B cell (primary cell): ENCODE results near the gene ASCC2. TPM values are rescaled to one million over a fixed set of nuclear protein-coding genes. Genes with fewer than 3 reads are reported as not detected.

ENCODE experiments used
- ATAC-seq: fragments of 200-7000 bp; cut with Tn5 transposase; one replicate; pipeline ENCODE4 v1.10.0; 2021; ENCODE audit warnings: low read depth, mild to moderate bottlenecking, moderate number of reproducible peaks, moderate library complexity
- CTCF ChIA-PET: fragments of 350-600 bp; sonication (Branson Sonifier 250); formaldehyde crosslinking; loops from one replicate; lab custom pipeline; 2021; ENCODE audit warnings: antibody characterized with exemption, inconsistent platforms; lab: Charles Lee
- POLR2A ChIA-PET: fragments of 350-600 bp; sonication (Branson Sonifier 250); formaldehyde crosslinking; loops from one replicate; lab custom pipeline; 2021; ENCODE audit warnings: antibody characterized with exemption; lab: Charles Lee
- DNase-seq: peaks from one replicate; pipeline ENCODE4 v3.0.0; 2013
- H2AFZ ChIP-seq: 2 replicates; pipeline ENCODE4 v1.6.1; 2012; ENCODE audit warnings: mild to moderate bottlenecking, low read depth, low read length; ENCODE audit not compliant: insufficient read depth, poor library complexity, severe bottlenecking
- H3K27ac ChIP-seq, 2 donors: 1 replicate in 1 of 2; 2 replicates in 1 of 2; pipeline ENCODE4 v1.5.1; 2012 to 2013; ENCODE audit warnings: low read length in 2 of 2, mild to moderate bottlenecking in 2 of 2, moderate library complexity in 1 of 2
- H3K27me3 ChIP-seq, 4 experiments: fragments of 200-600 bp in 1 of 4; sonication (generic) in 1 of 4; replicated peaks in 1 of 4; 1 replicate in 2 of 4; 2 replicates in 2 of 4; pipeline versions ENCODE4 v1.6.1 to v1.7.0; 2013 to 2016; ENCODE audit warnings: low read length in 3 of 4, mild to moderate bottlenecking in 2 of 4, mixed read lengths in 1 of 4, moderate library complexity in 1 of 4; ENCODE audit not compliant: insufficient read depth in 4 of 4, control insufficient read depth in 3 of 4; ENCODE audit errors: control extremely low read depth in 1 of 4
- H3K36me3 ChIP-seq, 2 experiments: replicated peaks in 1 of 2; 1 replicate in 1 of 2; 2 replicates in 1 of 2; pipeline versions ENCODE4 v1.6.1 to v1.7.1; 2013; ENCODE audit warnings: low read length in 1 of 2; ENCODE audit not compliant: insufficient read depth in 2 of 2, control insufficient read depth in 1 of 2; ENCODE audit errors: control extremely low read depth in 1 of 2, extremely low read depth in 1 of 2
- H3K4me1 ChIP-seq, 2 donors: fragments of 200-600 bp in 1 of 2; sonication (generic) in 1 of 2; 1 replicate in 1 of 2; 2 replicates in 1 of 2; pipeline versions ENCODE4 v1.5.1 to v1.6.1; 2013 to 2017; ENCODE audit warnings: low read length in 2 of 2; ENCODE audit not compliant: control insufficient read depth in 2 of 2, insufficient read depth in 2 of 2
- H3K4me2 ChIP-seq: replicated peaks from 2 replicates; pipeline ENCODE3; 2012; ENCODE audit warnings: mild to moderate bottlenecking, low read depth, low read length; ENCODE audit not compliant: poor library complexity, severe bottlenecking
- H3K4me3 ChIP-seq, 5 experiments: fragments of 200-600 bp in 1 of 5; sonication (generic) in 1 of 5; 1 replicate in 3 of 5; 2 replicates in 2 of 5; pipeline versions ENCODE4 v1.5.1 to v1.7.0; 2011 to 2016; ENCODE audit warnings: low read length in 4 of 5, mild to moderate bottlenecking in 4 of 5, low read depth in 2 of 5, control low read depth in 1 of 5, moderate library complexity in 1 of 5; ENCODE audit not compliant: insufficient read depth in 1 of 5; ENCODE audit errors: control extremely low read depth in 1 of 5, extremely low read depth in 1 of 5
- H3K79me2 ChIP-seq: fragments of 200-600 bp; sonication (generic); one replicate; pipeline ENCODE4 v1.6.0; 2016; ENCODE audit warnings: low read length; ENCODE audit not compliant: control insufficient read depth, insufficient read depth
- H3K9ac ChIP-seq: fragments of 200-600 bp; sonication (generic); 2 replicates; pipeline ENCODE4 v1.6.1; 2017; ENCODE audit warnings: mild to moderate bottlenecking, low read length, moderate library complexity
- H3K9me3 ChIP-seq, 3 donors: one replicate each; pipeline versions ENCODE4 v1.6.1 to v1.7.1; 2013; ENCODE audit warnings: low read length in 2 of 3; ENCODE audit not compliant: control insufficient read depth in 2 of 3, insufficient read depth in 1 of 3; ENCODE audit errors: control extremely low read depth in 1 of 3
- H4K20me1 ChIP-seq: 2 replicates; pipeline ENCODE4 v1.6.0; 2012; ENCODE audit warnings: mild to moderate bottlenecking, low read length; ENCODE audit not compliant: insufficient read depth, control insufficient read depth, poor library complexity, severe bottlenecking
- H3K27ac Mint-ChIP-seq: one replicate; pipeline ENCODE4 v1.8.0; 2021; ENCODE audit warnings: mixed read lengths
- H3K27me3 Mint-ChIP-seq: one replicate; pipeline ENCODE4 v1.8.0; 2021; ENCODE audit warnings: mixed read lengths
- H3K4me1 Mint-ChIP-seq: one replicate; pipeline ENCODE4 v1.8.0; 2021; ENCODE audit warnings: mixed read lengths
- H3K4me3 Mint-ChIP-seq: one replicate; pipeline ENCODE4 v1.8.0; 2021; ENCODE audit warnings: mixed read lengths
- H3K9me3 Mint-ChIP-seq: one replicate; pipeline ENCODE4 v1.8.0; 2022; ENCODE audit warnings: mixed read lengths; ENCODE audit not compliant: insufficient read depth
- EZH2 ChIP-seq: IDR thresholded peaks from 2 replicates; pipeline ENCODE4 v1.6.1; 2012; ENCODE audit warnings: borderline replicate concordance, low read depth, mild to moderate bottlenecking, moderate library complexity, low read length; ENCODE audit not compliant: insufficient read depth, poor library complexity, severe bottlenecking
- WGBS: methylation state at CpG from one replicate; pipeline ENCODE4 v1.1.5; 2013; ENCODE audit warnings: missing lambda C conversion rate; ENCODE audit not compliant: insufficient coverage; 5-methylcytosine and 5-hydroxymethylcytosine counted together
- intact Hi-C: fragments of 100-400 bp; cut with micrococcal nuclease; formaldehyde crosslinking; loops from one replicate; pipeline ENCODE4 v1.10.0; 2022
- polyA plus RNA-seq: library from polyadenylated mRNA; depleted of rRNA; stranded (reverse); fragments of >200 nt; gene quantifications from 2 replicates; pipeline ENCODE4 v1.2.3, GENCODE V29; 2012
- total RNA-seq, 2 donors: library from RNA; stranded (reverse); fragments of 120-200 nt in 1 of 2; gene quantifications; 1 replicate in 1 of 2; 2 replicates in 1 of 2; pipeline versions ENCODE4 v1.2.3 to v1.2.4, GENCODE V29; 2013 to 2022
- TF ChIP-seq, protein P1 (sequence below): fragments of 200-600 bp; IDR thresholded peaks from one replicate; pipeline ENCODE4 v1.8.0; 2022; ENCODE audit warnings: antibody characterized with exemption, mild to moderate bottlenecking

ASCC2 gene
- total and polyA plus RNA-seq, 2 donors (not counting 1 experiment from before 2014, with no cell fraction given): 81.1 to 84.0 TPM

GRCh38 chr22:29833392-29833965 lies 4.6 kb downstream of the ASCC2 start:
- Histone ChIP-seq H3K27ac (no peak overlapping the region), H2AFZ (no peak overlapping the region), H3K27me3 (no peaks in the 10 kb centered on the region), H4K20me1 (peaks cover 19% of the 10 kb centered on the region), H3K4me2 (no peak overlapping the region), H3K4me3 (no peak overlapping the region), H3K4me1 (peaks cover 15 to 19% of the 10 kb centered on the region in 2 donors), H3K36me3 (peaks cover 0 to 52% of the 10 kb centered on the region in 2 experiments), H3K9ac (no peak overlapping the region), H3K79me2 (peaks cover 58% of the 10 kb centered on the region), H3K9me3 (no peaks in the 10 kb centered on the region)
- Mint-ChIP-seq H3K9me3 (no peaks in the 10 kb centered on the region), H3K4me3 (no peak overlapping the region), H3K27ac (no peak overlapping the region), H3K27me3 (no peaks in the 10 kb centered on the region), H3K4me1 (peaks cover 30% of the 10 kb centered on the region)
- POLR2A ChIA-PET: interaction anchor here (0.6 kb wide), 1 partner anchor 48 kb away, joined by 6 read pairs; no protein-coding TSS in a partner anchor
- ATAC-seq (no peak), DNase-seq (no peak)
- TF ChIP-seq, protein P1, sequence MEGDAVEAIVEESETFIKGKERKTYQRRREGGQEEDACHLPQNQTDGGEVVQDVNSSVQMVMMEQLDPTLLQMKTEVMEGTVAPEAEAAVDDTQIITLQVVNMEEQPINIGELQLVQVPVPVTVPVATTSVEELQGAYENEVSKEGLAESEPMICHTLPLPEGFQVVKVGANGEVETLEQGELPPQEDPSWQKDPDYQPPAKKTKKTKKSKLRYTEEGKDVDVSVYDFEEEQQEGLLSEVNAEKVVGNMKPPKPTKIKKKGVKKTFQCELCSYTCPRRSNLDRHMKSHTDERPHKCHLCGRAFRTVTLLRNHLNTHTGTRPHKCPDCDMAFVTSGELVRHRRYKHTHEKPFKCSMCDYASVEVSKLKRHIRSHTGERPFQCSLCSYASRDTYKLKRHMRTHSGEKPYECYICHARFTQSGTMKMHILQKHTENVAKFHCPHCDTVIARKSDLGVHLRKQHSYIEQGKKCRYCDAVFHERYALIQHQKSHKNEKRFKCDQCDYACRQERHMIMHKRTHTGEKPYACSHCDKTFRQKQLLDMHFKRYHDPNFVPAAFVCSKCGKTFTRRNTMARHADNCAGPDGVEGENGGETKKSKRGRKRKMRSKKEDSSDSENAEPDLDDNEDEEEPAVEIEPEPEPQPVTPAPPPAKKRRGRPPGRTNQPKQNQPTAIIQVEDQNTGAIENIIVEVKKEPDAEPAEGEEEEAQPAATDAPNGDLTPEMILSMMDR: no peak
- no peak for TF ChIP-seq EZH2
- CTCF ChIA-PET: no interaction called here
- intact Hi-C loops: no loop called here
- WGBS: 86% methylated on average over 1 of the region's 7 CpGs

- DNase-seq: no peak
Observed at GRCh38 chr22:29831958-29832357, 6.1 kb downstream of the ASCC2 start.

More at GRCh38 chr22:29831958-29832357, 6.1 kb downstream of the ASCC2 start:
- ATAC-seq: no peak
- Mint-ChIP-seq H3K27ac (no peak overlapping the region), H3K4me1 (peaks cover 20% of the 10 kb centered on the region), H3K9me3 (no peaks in the 10 kb centered on the region), H3K4me3 (no peak overlapping the region), H3K27me3 (no peaks in the 10 kb centered on the region)
- no peak overlapping the region for H3K4me2 ChIP-seq
- H2AFZ ChIP-seq: no peak overlapping the region
- peaks cover 46% of the 10 kb centered on the region for H3K79me2 ChIP-seq
- H3K9me3 ChIP-seq: no peaks in the 10 kb centered on the region
- TF ChIP-seq, protein P1: no peak
- TF ChIP-seq EZH2: no peak
- whole genome bisulfite sequencing: over 99% methylated on average over 9 of the region's 9 CpGs
- H3K9ac ChIP-seq: no peak overlapping the region
- peaks cover 7 to 10% of the 10 kb centered on the region in 2 donors for H3K4me1 ChIP-seq
- peaks cover 5 to 62% of the 10 kb centered on the region in 2 experiments for H3K36me3 ChIP-seq
- intact Hi-C loops: no loop called here
- no peak overlapping the region for H3K27ac ChIP-seq
- no peaks in the 10 kb centered on the region for H3K27me3 ChIP-seq
- POLR2A ChIA-PET: no interaction called here
- CTCF ChIA-PET: interaction anchor here (0.6 kb wide), 1 partner anchor 1557 kb away, joined by 3 read pairs; no protein-coding TSS in a partner anchor
- H4K20me1 ChIP-seq: peaks cover 14% of the 10 kb centered on the region
- H3K4me3 ChIP-seq: no peak overlapping the region
